Activated CD4-positive, alpha-beta T cell treated with anti-CD3 and anti-CD28 coated beads, Interleukin-2, amount 50 U/mL, for 4 hours (primary cell): Measurements from ENCODE around the gene MTPN.

Experiments used
- DNase-seq, 2 experiments: peaks; one replicate each; pipeline ENCODE4 v3.0.0-alpha.2; 2020

The MTPN gene

GRCh38 chr7:135924302-135924701 lies 52.9 kb downstream of the MTPN start:
- DNase-seq: no peak

- no peak for DNase-seq
These were observed 54.9 kb downstream of the MTPN start for GRCh38 chr7:135922263-135922662.

GRCh38 chr7:135920478-135920877 lies 56.7 kb downstream of the MTPN start:
- no peak for DNase-seq

GRCh38 chr7:135919071-135919841 lies 57.9 kb downstream of the MTPN start:
- no peak for DNase-seq

GRCh38 chr7:135918134-135918533 lies 59.0 kb downstream of the MTPN start:
- DNase-seq: no peak

- DNase-seq: no peak
These were observed 59.4 kb downstream of the MTPN start for GRCh38 chr7:135917721-135918120.

GRCh38 chr7:135914346-135914745 lies 62.8 kb downstream of the MTPN start:
- DNase-seq: no peak

- DNase-seq: no peak
These were observed 63.8 kb downstream of the MTPN start for GRCh38 chr7:135913404-135913803.

- DNase-seq: no peak
These were observed 66.1 kb downstream of the MTPN start for GRCh38 chr7:135911099-135911498.

GRCh38 chr7:135910393-135911036 lies 66.6 kb downstream of the MTPN start:
- no peak for DNase-seq

GRCh38 chr7:135905858-135906257 lies 71.3 kb downstream of the MTPN start:
- no peak for DNase-seq

GRCh38 chr7:135905355-135905754 lies 71.8 kb downstream of the MTPN start:
- no peak for DNase-seq

- no peak for DNase-seq
These were observed 72.9 kb downstream of the MTPN start for GRCh38 chr7:135904282-135904681.

- DNase-seq: no peak
These were observed 75.3 kb downstream of the MTPN start for GRCh38 chr7:135901585-135902540.

- no peak for DNase-seq
These were observed 77.1 kb downstream of the MTPN start for GRCh38 chr7:135900065-135900546.

GRCh38 chr7:135899458-135900064 lies 77.6 kb downstream of the MTPN start:
- DNase-seq: no peak

GRCh38 chr7:135898226-135898625 lies 78.9 kb downstream of the MTPN start:
- no peak for DNase-seq

- no peak for DNase-seq
These were observed 82.3 kb downstream of the MTPN start for GRCh38 chr7:135894816-135895215.

GRCh38 chr7:135889823-135890222 lies 87.3 kb downstream of the MTPN start:
- no peak for DNase-seq

GRCh38 chr7:135888740-135889139 lies 88.4 kb downstream of the MTPN start:
- DNase-seq: no peak

- DNase-seq: no peak
These were observed 90.6 kb downstream of the MTPN start for GRCh38 chr7:135886345-135887132.
